K562 (cell line): ENCODE measurements around the gene MRPL9. TPM values are rescaled to one million over a fixed set of nuclear protein-coding genes. Genes with fewer than 3 reads are reported as not detected.

Source experiments
- ARID1B ChIP-seq: fragments of 450-650 bp; IDR thresholded peaks from 2 replicates; pipeline ENCODE4 v1.6.1; 2016; ENCODE audit warnings: antibody characterized with exemption, mild to moderate bottlenecking, inconsistent platforms
- CREM ChIP-seq: IDR thresholded peaks from 2 replicates; pipeline ENCODE4 v1.6.1; 2014; ENCODE audit warnings: antibody characterized with exemption, low read depth
- E4F1 ChIP-seq: fragments of 250-450 bp; sonication (Bioruptor Pico); IDR thresholded peaks from 2 replicates; pipeline ENCODE4 v1.5.0; 2021; ENCODE audit warnings: mild to moderate bottlenecking, borderline replicate concordance
- ETS1 ChIP-seq: conservative IDR thresholded peaks from 2 replicates; pipeline ENCODE4 v1.6.1; 2011; ENCODE audit warnings: low read depth, mild to moderate bottlenecking, low read length; ENCODE audit not compliant: control insufficient read depth
- FOXA3 ChIP-seq, 2 experiments: fragments of 450-650 bp in 1 of 2; sonication (generic) in 1 of 2; formaldehyde crosslinking; IDR thresholded peaks in 1 of 2; conservative IDR thresholded peaks in 1 of 2; 2 replicates each; pipeline versions ENCODE4 v1.4.0 to v1.8.0; 2020 to 2022; ENCODE audit warnings: mild to moderate bottlenecking in 2 of 2, missing genetic modification reagents in 1 of 2
- HINFP ChIP-seq: fragments of 450-650 bp; conservative IDR thresholded peaks from 2 replicates; pipeline ENCODE4 v1.6.1; 2016; ENCODE audit warnings: missing genetic modification characterization, low read depth, mild to moderate bottlenecking, control low read depth, missing compliant biosample characterization
- NCOA1 ChIP-seq: fragments of 450-650 bp; IDR thresholded peaks from 2 replicates; pipeline ENCODE4 v1.6.1; 2016; ENCODE audit warnings: low read depth
- REST ChIP-seq, 2 experiments: fragments of 450-650 bp; formaldehyde crosslinking in 1 of 2; IDR thresholded peaks; 2 replicates each; pipeline versions ENCODE4 v1.4.0 to v1.6.1; 2014 to 2020; ENCODE audit warnings: mild to moderate bottlenecking in 2 of 2, borderline replicate concordance in 1 of 2, low read depth in 1 of 2
- SOX6 ChIP-seq: fragments of 450-650 bp; IDR thresholded peaks from 2 replicates; pipeline ENCODE4 v1.6.1; 2014; ENCODE audit warnings: mild to moderate bottlenecking
- XRCC5 ChIP-seq: fragments of 200-400 bp; formaldehyde crosslinking; IDR thresholded peaks from 2 replicates; pipeline ENCODE4 v1.6.1; 2017; ENCODE audit warnings: low read depth, mild to moderate bottlenecking, low read length
- ZNF133 ChIP-seq: fragments of 250-450 bp; sonication (Bioruptor Pico); IDR thresholded peaks from 2 replicates; pipeline ENCODE4 v1.4.0; 2020; ENCODE audit warnings: mild to moderate bottlenecking
- ZNF695 ChIP-seq: fragments of 450-650 bp; formaldehyde crosslinking; IDR thresholded peaks from 2 replicates; pipeline ENCODE4 v1.4.0; 2020; ENCODE audit warnings: mild to moderate bottlenecking, moderate library complexity
- ZZZ3 ChIP-seq: fragments of 450-650 bp; IDR thresholded peaks from 2 replicates; pipeline ENCODE4 v1.6.1; 2016; ENCODE audit warnings: antibody characterized with exemption, mild to moderate bottlenecking, moderate library complexity
- polyA plus RNA-seq, 8 experiments: library from polyadenylated mRNA; depleted of rRNA in 4 of 8; stranded (reverse) in 5 of 8; unstranded in 3 of 8; fragments of >200 nt; fragmentation: Nextera tagmentation in 2 of 8; fragmentation: Illumina TruSeq in 1 of 8; extraction: Ambion mirVana in 2 of 8; extraction: Trizol in 1 of 8; gene quantifications; 2 replicates each; pipeline versions ENCODE4 v1.2.1 to v1.2.3, GENCODE V29; 2011 to 2014; ENCODE audit warnings: inconsistent platforms in 1 of 8, missing spikeins in 1 of 8
- total RNA-seq, 7 experiments: library from RNA; depleted of rRNA in 6 of 7; stranded (reverse); fragments of >200 nt in 6 of 7; fragmentation: Illumina TruSeq in 2 of 7; extraction: Trizol in 2 of 7; gene quantifications; 2 replicates each; pipeline versions ENCODE4 v1.2.1 to v1.2.3, GENCODE V29; 2011 to 2021; ENCODE audit warnings: low replicate concordance in 1 of 7

The MRPL9 gene
- total and polyA plus RNA-seq, 9 of the 15 experiments (the other 6 are each of a cell fraction or from before 2014, with no cell fraction given): 38.0 to 162 (median 111) TPM

- TF ChIP-seq ETS1: 0 out of 2 replicates have a peak, but pooled peaks have one; percentile 49
- TF ChIP-seq E4F1 (CRISPR knock-in tag): no peak
- peak; percentile 68; the same call in 1 of the 2 replicates for TF ChIP-seq XRCC5
- TF ChIP-seq NCOA1: peak; percentile 67; the same call in 1 of the 2 replicates
- peak; percentile 98 for TF ChIP-seq REST (IDR thresholded peaks at IDR 0.05; ENCODE audit: borderline replicate concordance)
- peak; percentile 93 for TF ChIP-seq REST (CRISPR knock-in tag; IDR thresholded peaks at IDR 0.05; ENCODE audit: low read depth)
- TF ChIP-seq SOX6: peak; percentile 62
- TF ChIP-seq FOXA3 (CRISPR knock-in tag; conservative IDR thresholded peaks at IDR 0.05 in 1 of 2, IDR thresholded peaks at IDR 0.05 in 1 of 2): no peak
- TF ChIP-seq ZNF695: no peak
- no peak for TF ChIP-seq ZNF133 (CRISPR knock-in tag)
- TF ChIP-seq HINFP (tag): no peak
- TF ChIP-seq ZZZ3: no peak
- no peak; the same call in 1 of the 2 replicates for TF ChIP-seq CREM
- TF ChIP-seq ARID1B: peak; percentile 60
Measured at GRCh38 chr1:151716771-151717631, 46.3 kb downstream of the MRPL9 start, which contains the start of gene CELF3 (continued).
